ENCODE data around the gene ZNF263.
A peak's percentile ranks its signal among the peaks of the same experiment; 100 is the strongest.
"Not testable (repeated sequence)": the region's sequence is repeated elsewhere in the genome, so short reads cannot be mapped to it uniquely, and the experiment has no call there.

The ZNF263 gene

GRCh38 chr16:3262517-3262916 is 20.8 kb upstream of the ZNF263 start:
- Histone ChIP-seq H3K4me2 (peak overlapping the region; percentile 42; the same call in 1 of the 2 replicates), H3K79me2 (ENCODE audit: insufficient read depth, low read depth) (no peaks in the 10 kb centered on the region), H4K20me1 (ENCODE audit: insufficient read depth) (no peaks in the 10 kb centered on the region), H2AFZ (ENCODE audit: low read depth) (no peak overlapping the region), H3K9ac (no peak overlapping the region), H3K27ac (no peak overlapping the region), H3K27me3 (ENCODE audit: insufficient read depth, low read depth) (no peaks in the 10 kb centered on the region), H3K4me1 (ENCODE audit: low read depth, poor library complexity, severe bottlenecking) (peaks cover 16% of the 10 kb centered on the region), H3K4me3 (IDR thresholded peaks at IDR 0.05; ENCODE audit: insufficient read depth, low read depth, low read length) (no peak overlapping the region), H3K36me3 (ENCODE audit: insufficient read depth) (no peaks in the 10 kb centered on the region)
- no peak for TF ChIP-seq CTCF (conservative IDR thresholded peaks at IDR 0.05; ENCODE audit: low read depth, low read length)

GRCh38 chr16:3264137-3265036 is 18.9 kb upstream of the ZNF263 start:
- no peaks in the 10 kb centered on the region for H3K27me3 ChIP-seq (ENCODE audit: insufficient read depth, low read depth)
- 0 out of 2 replicates have a peak, but pooled peaks have one; percentile 7 for TF ChIP-seq CTCF (conservative IDR thresholded peaks at IDR 0.05; ENCODE audit: low read depth, low read length)
- H3K9ac ChIP-seq: peak overlapping the region; percentile 66
- peaks cover 16% of the 10 kb centered on the region for H3K4me1 ChIP-seq (ENCODE audit: low read depth, poor library complexity, severe bottlenecking)
- H3K4me3 ChIP-seq (IDR thresholded peaks at IDR 0.05; ENCODE audit: insufficient read depth, low read depth, low read length): peak overlapping the region; percentile 43
- peak overlapping the region; percentile 85 for H3K27ac ChIP-seq
- no peaks in the 10 kb centered on the region for H4K20me1 ChIP-seq (ENCODE audit: insufficient read depth)
- peak overlapping the region; percentile 66 for H2AFZ ChIP-seq (ENCODE audit: low read depth)
- no peaks in the 10 kb centered on the region for H3K79me2 ChIP-seq (ENCODE audit: insufficient read depth, low read depth)
- H3K4me2 ChIP-seq: peak overlapping the region; percentile 86
- H3K36me3 ChIP-seq (ENCODE audit: insufficient read depth): no peaks in the 10 kb centered on the region

GRCh38 chr16:3266873-3267537 is 16.3 kb upstream of the ZNF263 start:
- Histone ChIP-seq H3K79me2 (ENCODE audit: insufficient read depth, low read depth) (no peaks in the 10 kb centered on the region), H2AFZ (ENCODE audit: low read depth) (no peak overlapping the region), H3K4me1 (ENCODE audit: low read depth, poor library complexity, severe bottlenecking) (peaks cover 16% of the 10 kb centered on the region), H4K20me1 (ENCODE audit: insufficient read depth) (no peaks in the 10 kb centered on the region), H3K27ac (no peak overlapping the region), H3K4me2 (no peak overlapping the region), H3K4me3 (IDR thresholded peaks at IDR 0.05; ENCODE audit: insufficient read depth, low read depth, low read length) (no peak overlapping the region), H3K27me3 (ENCODE audit: insufficient read depth, low read depth) (no peaks in the 10 kb centered on the region), H3K9ac (no peak overlapping the region), H3K36me3 (ENCODE audit: insufficient read depth) (no peaks in the 10 kb centered on the region)
- peak; percentile 76 for TF ChIP-seq CTCF (conservative IDR thresholded peaks at IDR 0.05; ENCODE audit: low read depth, low read length)

GRCh38 chr16:3268294-3268693 is 15.0 kb upstream of the ZNF263 start:
- H2AFZ ChIP-seq (ENCODE audit: low read depth): no peak overlapping the region
- H3K4me1 ChIP-seq (ENCODE audit: low read depth, poor library complexity, severe bottlenecking): peaks cover 13% of the 10 kb centered on the region
- no peak overlapping the region for H3K4me3 ChIP-seq (IDR thresholded peaks at IDR 0.05; ENCODE audit: insufficient read depth, low read depth, low read length)
- no peaks in the 10 kb centered on the region for H3K79me2 ChIP-seq (ENCODE audit: insufficient read depth, low read depth)
- no peak overlapping the region for H3K9ac ChIP-seq
- no peaks in the 10 kb centered on the region for H3K27me3 ChIP-seq (ENCODE audit: insufficient read depth, low read depth)
- H3K36me3 ChIP-seq (ENCODE audit: insufficient read depth): no peaks in the 10 kb centered on the region
- no peak overlapping the region for H3K27ac ChIP-seq
- TF ChIP-seq CTCF (conservative IDR thresholded peaks at IDR 0.05; ENCODE audit: low read depth, low read length): no peak
- H4K20me1 ChIP-seq (ENCODE audit: insufficient read depth): no peaks in the 10 kb centered on the region
- no peak overlapping the region for H3K4me2 ChIP-seq

GRCh38 chr16:3270718-3271117 is 12.6 kb upstream of the ZNF263 start:
- H3K79me2 ChIP-seq (ENCODE audit: insufficient read depth, low read depth); H3K4me3 ChIP-seq (IDR thresholded peaks at IDR 0.05; ENCODE audit: insufficient read depth, low read depth, low read length); H3K27ac ChIP-seq; H4K20me1 ChIP-seq (ENCODE audit: insufficient read depth); H3K9ac ChIP-seq; H3K27me3 ChIP-seq (ENCODE audit: insufficient read depth, low read depth); H2AFZ ChIP-seq (ENCODE audit: low read depth); H3K4me1 ChIP-seq (ENCODE audit: low read depth, poor library complexity, severe bottlenecking); H3K36me3 ChIP-seq (ENCODE audit: insufficient read depth); H3K4me2 ChIP-seq: not testable (repeated sequence)

- not testable (repeated sequence) for H3K4me1 ChIP-seq (ENCODE audit: low read depth, poor library complexity, severe bottlenecking); H3K4me2 ChIP-seq; H3K36me3 ChIP-seq (ENCODE audit: insufficient read depth); H3K27ac ChIP-seq; H3K79me2 ChIP-seq (ENCODE audit: insufficient read depth, low read depth); H4K20me1 ChIP-seq (ENCODE audit: insufficient read depth); H2AFZ ChIP-seq (ENCODE audit: low read depth); H3K27me3 ChIP-seq (ENCODE audit: insufficient read depth, low read depth); H3K9ac ChIP-seq; H3K4me3 ChIP-seq (IDR thresholded peaks at IDR 0.05; ENCODE audit: insufficient read depth, low read depth, low read length)
These were observed 12.0 kb upstream of the ZNF263 start for GRCh38 chr16:3271281-3271680.
